Tibial nerve (tissue), 4 donors: ENCODE results near the gene NREP.

Experiments
- CTCF ChIP-seq, 5 experiments: fragments of 200-600 bp in 3 of 5; fragments of 450-650 bp in 2 of 5; sonication (generic) in 3 of 5; IDR thresholded peaks; one replicate each; pipeline ENCODE4 v1.5.1; 2016 to 2019; ENCODE audit warnings: antibody characterized with exemption in 5 of 5, mild to moderate bottlenecking in 3 of 5, moderate library complexity in 2 of 5
- EP300 ChIP-seq, 2 donors: sonication (generic); formaldehyde crosslinking; IDR thresholded peaks; one replicate each; pipeline ENCODE4 v1.6.1; 2017; ENCODE audit warnings: antibody characterized with exemption in 2 of 2, mild to moderate bottlenecking in 1 of 2
- POLR2A ChIP-seq, 2 donors: fragments of 450-650 bp; IDR thresholded peaks; one replicate each; pipeline ENCODE4 v1.6.1; 2017; ENCODE audit warnings: antibody characterized with exemption in 2 of 2, mild to moderate bottlenecking in 2 of 2, moderate library complexity in 2 of 2

- TF ChIP-seq POLR2A (IDR thresholded peaks at IDR 0.05) (no peak), CTCF (IDR thresholded peaks at IDR 0.05) (no peak), EP300 (IDR thresholded peaks at IDR 0.05) (peak in 1 of 2 donors; percentile 29)
Observed at GRCh38 chr5:111762895-111763294, 5.9 kb upstream of the NREP start.
